DND-41 (cell line): ENCODE results near the gene TUT4.

Source experiments
- ATAC-seq: fragments of 200-7000 bp; cut with Tn5 transposase; 3 replicates; pipeline ENCODE4 v1.9.1; 2021; ENCODE audit warnings: low read depth; ENCODE audit not compliant: insufficient read depth
- DNase-seq: peaks from one replicate; pipeline ENCODE4 v3.0.0-alpha.2; 2020
- H2AFZ ChIP-seq: 2 replicates; pipeline ENCODE4 v1.6.0; 2012; ENCODE audit warnings: low read depth, low read length
- H3K27ac ChIP-seq: 2 replicates; pipeline ENCODE4 v1.5.1; 2012; ENCODE audit warnings: low read length, inconsistent platforms
- H3K27me3 ChIP-seq: fragments of 200-600 bp; sonication (generic); 2 replicates; pipeline ENCODE4 v1.6.0; 2012; ENCODE audit warnings: low read length, mild to moderate bottlenecking, inconsistent platforms; ENCODE audit not compliant: insufficient read depth, poor library complexity
- H3K36me3 ChIP-seq: 2 replicates; pipeline ENCODE4 v1.5.1; 2012; ENCODE audit warnings: low read length, inconsistent platforms; ENCODE audit not compliant: insufficient read depth
- H3K4me1 ChIP-seq: 2 replicates; pipeline ENCODE4 v1.5.1; 2012; ENCODE audit warnings: mild to moderate bottlenecking, low read length; ENCODE audit not compliant: insufficient read depth
- H3K4me2 ChIP-seq: 2 replicates; pipeline ENCODE4 v1.6.0; 2012; ENCODE audit warnings: mild to moderate bottlenecking, moderate library complexity, low read length, inconsistent platforms; ENCODE audit not compliant: insufficient read depth
- H3K4me3 ChIP-seq, 2 experiments: fragments of 200-600 bp in 1 of 2; shearing (Covaris generic) in 1 of 2; 2 replicates each; pipeline ENCODE4 v1.5.1; 2012 to 2016; ENCODE audit warnings: inconsistent platforms in 2 of 2, low read length in 2 of 2, mild to moderate bottlenecking in 2 of 2, low read depth in 1 of 2, moderate library complexity in 1 of 2
- H3K79me2 ChIP-seq: 2 replicates; pipeline ENCODE4 v1.6.0; 2012; ENCODE audit warnings: low read length, inconsistent platforms; ENCODE audit not compliant: insufficient read depth
- H3K9ac ChIP-seq: 2 replicates; pipeline ENCODE4 v1.6.0; 2012; ENCODE audit warnings: low read depth, mild to moderate bottlenecking, inconsistent platforms, low read length, moderate library complexity
- H3K9me3 ChIP-seq: 2 replicates; pipeline ENCODE4 v1.5.1; 2012; ENCODE audit warnings: low read length, moderate library complexity, mild to moderate bottlenecking, inconsistent platforms; ENCODE audit not compliant: insufficient read depth, severe bottlenecking
- H4K20me1 ChIP-seq: 2 replicates; pipeline ENCODE4 v1.6.0; 2012; ENCODE audit warnings: low read length; ENCODE audit not compliant: insufficient read depth
- EZH2 ChIP-seq: IDR thresholded peaks from 3 replicates; pipeline ENCODE4 v1.6.1; 2012; ENCODE audit warnings: borderline replicate concordance, low read depth, mild to moderate bottlenecking, moderate library complexity, low read length, inconsistent platforms; ENCODE audit not compliant: severe bottlenecking
- TF ChIP-seq, protein P1 (sequence below): IDR thresholded peaks from 2 replicates; pipeline ENCODE4 v1.5.1; 2012; ENCODE audit warnings: borderline replicate concordance, low read length, moderate library complexity, mild to moderate bottlenecking; ENCODE audit not compliant: poor library complexity, severe bottlenecking; ENCODE audit errors: extremely low read depth

TUT4 gene

DNA sequence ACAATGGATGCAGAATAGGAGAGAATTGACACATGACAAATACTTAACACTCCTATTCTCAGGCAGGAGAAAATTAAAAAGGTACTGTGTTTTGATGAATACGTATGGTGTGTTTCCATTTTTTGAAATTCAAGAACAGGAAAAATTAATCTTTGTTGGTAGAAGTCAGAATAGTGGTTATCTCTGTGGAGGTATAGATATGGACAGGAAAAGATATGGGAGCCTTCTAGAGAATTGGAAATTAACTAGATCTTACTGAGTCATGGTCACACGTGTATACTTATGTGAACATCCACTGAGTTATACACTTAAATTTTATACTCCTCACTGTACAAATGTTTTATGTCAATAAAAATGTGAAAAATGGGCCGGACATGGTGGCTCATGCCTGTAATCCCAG lies 9.9 kb upstream of the TUT4 start:
- Histone ChIP-seq H3K4me2 (no peak overlapping the region), H3K4me1 (no peaks in the 10 kb centered on the region), H3K9ac (no peak overlapping the region), H3K27me3 (no peaks in the 10 kb centered on the region), H3K9me3 (no peaks in the 10 kb centered on the region), H3K4me3 (no peak overlapping the region), H3K79me2 (no peaks in the 10 kb centered on the region), H3K27ac (no peak overlapping the region), H3K36me3 (no peaks in the 10 kb centered on the region), H2AFZ (no peak overlapping the region), H4K20me1 (no peaks in the 10 kb centered on the region)
- ATAC-seq (no peak), DNase-seq (no peak)
- TF ChIP-seq EZH2, result no peak
- TF ChIP-seq, protein P1, sequence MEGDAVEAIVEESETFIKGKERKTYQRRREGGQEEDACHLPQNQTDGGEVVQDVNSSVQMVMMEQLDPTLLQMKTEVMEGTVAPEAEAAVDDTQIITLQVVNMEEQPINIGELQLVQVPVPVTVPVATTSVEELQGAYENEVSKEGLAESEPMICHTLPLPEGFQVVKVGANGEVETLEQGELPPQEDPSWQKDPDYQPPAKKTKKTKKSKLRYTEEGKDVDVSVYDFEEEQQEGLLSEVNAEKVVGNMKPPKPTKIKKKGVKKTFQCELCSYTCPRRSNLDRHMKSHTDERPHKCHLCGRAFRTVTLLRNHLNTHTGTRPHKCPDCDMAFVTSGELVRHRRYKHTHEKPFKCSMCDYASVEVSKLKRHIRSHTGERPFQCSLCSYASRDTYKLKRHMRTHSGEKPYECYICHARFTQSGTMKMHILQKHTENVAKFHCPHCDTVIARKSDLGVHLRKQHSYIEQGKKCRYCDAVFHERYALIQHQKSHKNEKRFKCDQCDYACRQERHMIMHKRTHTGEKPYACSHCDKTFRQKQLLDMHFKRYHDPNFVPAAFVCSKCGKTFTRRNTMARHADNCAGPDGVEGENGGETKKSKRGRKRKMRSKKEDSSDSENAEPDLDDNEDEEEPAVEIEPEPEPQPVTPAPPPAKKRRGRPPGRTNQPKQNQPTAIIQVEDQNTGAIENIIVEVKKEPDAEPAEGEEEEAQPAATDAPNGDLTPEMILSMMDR, result no peak

DNA sequence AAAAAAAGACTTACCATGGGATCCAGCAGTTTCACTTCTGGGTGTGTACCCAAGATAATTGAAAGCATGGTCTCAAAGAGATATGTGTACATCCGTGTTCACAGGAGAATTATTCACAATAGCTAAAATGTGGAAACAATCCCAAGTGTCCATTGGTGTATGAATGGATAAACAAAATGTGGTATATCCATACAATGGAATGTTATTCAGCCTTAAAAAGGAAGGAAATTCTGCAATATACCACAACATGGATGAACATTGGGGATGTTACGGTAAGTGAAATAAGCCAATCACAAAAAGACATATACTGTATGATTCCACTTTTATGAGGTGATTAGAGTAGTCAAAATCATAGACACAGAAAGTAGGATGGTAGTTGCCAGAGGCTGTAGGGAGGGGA lies 7.0 kb upstream of the TUT4 start:
- H3K4me3 ChIP-seq, result no peak overlapping the region
- TF ChIP-seq EZH2, result no peak
- TF ChIP-seq, protein P1, result no peak
- ATAC-seq (no peak), DNase-seq (no peak)
- no peaks in the 10 kb centered on the region for H3K9me3 ChIP-seq
- no peaks in the 10 kb centered on the region for H3K27me3 ChIP-seq
- H3K79me2 ChIP-seq, result no peaks in the 10 kb centered on the region
- no peak overlapping the region for H3K9ac ChIP-seq
- no peaks in the 10 kb centered on the region for H3K36me3 ChIP-seq
- peaks cover 5% of the 10 kb centered on the region for H3K4me1 ChIP-seq
- H3K4me2 ChIP-seq, result no peak overlapping the region
- no peaks in the 10 kb centered on the region for H4K20me1 ChIP-seq
- no peak overlapping the region for H2AFZ ChIP-seq
- no peak overlapping the region for H3K27ac ChIP-seq

DNA sequence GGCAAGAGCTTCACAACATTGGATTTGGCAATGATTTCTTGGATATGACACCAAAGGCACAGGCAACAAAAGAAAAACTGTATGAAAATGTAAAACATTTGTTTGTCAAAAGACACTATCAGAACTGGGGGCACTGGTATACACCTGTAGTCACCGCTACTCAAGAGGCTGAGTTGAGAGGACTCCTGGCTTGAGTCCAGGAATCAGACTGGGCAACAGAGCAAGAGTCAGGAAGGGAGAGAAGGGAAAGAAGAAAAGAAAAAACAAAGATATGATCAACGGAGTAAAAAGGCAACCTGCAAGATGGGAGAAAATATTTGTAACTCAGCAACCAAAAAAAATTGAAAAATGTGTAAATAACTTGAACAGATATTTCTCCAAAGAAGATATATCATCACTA lies 6.0 kb upstream of the TUT4 start:
- DNase-seq (no peak), ATAC-seq (no peak)
- Histone ChIP-seq H3K4me2 (no peak overlapping the region), H3K36me3 (no peaks in the 10 kb centered on the region), H3K27me3 (no peaks in the 10 kb centered on the region), H3K79me2 (peaks cover 5% of the 10 kb centered on the region), H3K9ac (no peak overlapping the region), H3K4me3 (no peak overlapping the region), H4K20me1 (no peaks in the 10 kb centered on the region), H3K9me3 (no peaks in the 10 kb centered on the region), H3K4me1 (peaks cover 14% of the 10 kb centered on the region), H2AFZ (no peak overlapping the region), H3K27ac (no peak overlapping the region)
- TF ChIP-seq, protein P1, result no peak
- no peak for TF ChIP-seq EZH2
